PC-9 (cell line): Measurements from ENCODE around the gene GPX5. TPM values are rescaled to one million over a fixed set of nuclear protein-coding genes. Genes with fewer than 3 reads are reported as not detected.

Source experiments
- BruUV-seq: library from RNA; stranded (reverse); fragments of 400-500 nt; replicated peaks from 2 replicates; lab custom pipeline; 2021; lab: Mats Ljungman, UMichigan
- CTCF ChIA-PET: fragments of 300-600 bp; sonication (Branson Sonifier 250); formaldehyde crosslinking; loops from one replicate; lab custom pipeline; 2022; ENCODE audit warnings: antibody characterized with exemption; lab: Charles Lee
- POLR2A ChIA-PET: fragments of 300-600 bp; sonication (Branson Sonifier 250); formaldehyde crosslinking; loops from one replicate; lab custom pipeline; 2022; ENCODE audit warnings: antibody characterized with exemption; ENCODE audit not compliant: unreplicated experiment; lab: Charles Lee
- DNase-seq, 2 experiments: peaks; one replicate each; pipeline versions ENCODE4 v3.0.0 to v3.0.0-alpha.2; 2015 to 2022; ENCODE audit warnings: mixed read lengths in 1 of 2
- H2AFZ ChIP-seq: fragments of 200-600 bp; sonication (generic); 2 replicates; pipeline ENCODE4 v1.8.1; 2017; ENCODE audit warnings: antibody characterized with exemption
- H3F3A ChIP-seq: fragments of 200-600 bp; sonication (generic); 2 replicates; pipeline ENCODE4 v1.8.1; 2017; ENCODE audit warnings: antibody characterized with exemption, mild to moderate bottlenecking, low read depth; ENCODE audit not compliant: insufficient read depth
- H3K27ac ChIP-seq: fragments of 200-600 bp; sonication (generic); 2 replicates; pipeline ENCODE4 v1.6.1; 2016; ENCODE audit warnings: mixed run types
- H3K27me3 ChIP-seq: fragments of 200-600 bp; sonication (generic); 2 replicates; pipeline ENCODE4 v1.6.1; 2016; ENCODE audit warnings: low read depth, mixed run types; ENCODE audit not compliant: insufficient read depth
- H3K36me3 ChIP-seq: fragments of 200-600 bp; sonication (generic); 2 replicates; pipeline ENCODE4 v1.6.1; 2016; ENCODE audit warnings: low read depth, mixed run types
- H3K4me1 ChIP-seq: fragments of 200-600 bp; sonication (generic); replicated peaks from 2 replicates; pipeline ENCODE4 v1.6.1; 2016; ENCODE audit warnings: mixed run types; ENCODE audit not compliant: insufficient read depth
- H3K4me2 ChIP-seq: fragments of 200-600 bp; sonication (generic); 2 replicates; pipeline ENCODE4 v1.6.1; 2017; ENCODE audit warnings: mixed run types
- H3K4me3 ChIP-seq: fragments of 200-600 bp; sonication (generic); 2 replicates; pipeline ENCODE4 v1.6.1; 2016; ENCODE audit warnings: mixed run types
- H3K79me2 ChIP-seq: fragments of 200-600 bp; sonication (generic); 2 replicates; pipeline ENCODE4 v1.6.1; 2017; ENCODE audit warnings: low read depth, mixed run types
- H3K9me2 ChIP-seq: fragments of 200-600 bp; sonication (generic); 2 replicates; pipeline ENCODE4 v1.8.1; 2017; ENCODE audit warnings: mild to moderate bottlenecking; ENCODE audit not compliant: insufficient read depth
- H3K9me3 ChIP-seq: fragments of 200-600 bp; sonication (generic); 2 replicates; pipeline ENCODE4 v1.8.1; 2016; ENCODE audit warnings: low read depth; ENCODE audit not compliant: insufficient read depth
- H4K20me1 ChIP-seq: fragments of 200-600 bp; sonication (generic); 2 replicates; pipeline ENCODE4 v1.8.1; 2017; ENCODE audit not compliant: insufficient read depth
- EZH2 ChIP-seq: fragments of 200-600 bp; sonication (generic); IDR thresholded peaks from 2 replicates; pipeline ENCODE4 v1.8.0; 2017; ENCODE audit warnings: antibody characterized with exemption, low read depth
- intact Hi-C: fragments of 100-400 bp; cut with micrococcal nuclease; formaldehyde crosslinking; loops from one replicate; pipeline ENCODE4 v1.10.0; 2022; ENCODE audit not compliant: unreplicated experiment
- total RNA-seq: library from RNA; stranded (reverse); gene quantifications from 2 replicates; pipeline ENCODE4 v1.2.3, GENCODE V29; 2021
- TF ChIP-seq, protein P1 (sequence below): fragments of 200-600 bp; sonication (generic); conservative IDR thresholded peaks from 2 replicates; pipeline ENCODE4 v1.6.1; 2017; ENCODE audit warnings: mixed run types, antibody characterized with exemption, mild to moderate bottlenecking, moderate library complexity

The GPX5 gene
- total RNA-seq, 1 experiment from 2014 or later: not detected

DNA sequence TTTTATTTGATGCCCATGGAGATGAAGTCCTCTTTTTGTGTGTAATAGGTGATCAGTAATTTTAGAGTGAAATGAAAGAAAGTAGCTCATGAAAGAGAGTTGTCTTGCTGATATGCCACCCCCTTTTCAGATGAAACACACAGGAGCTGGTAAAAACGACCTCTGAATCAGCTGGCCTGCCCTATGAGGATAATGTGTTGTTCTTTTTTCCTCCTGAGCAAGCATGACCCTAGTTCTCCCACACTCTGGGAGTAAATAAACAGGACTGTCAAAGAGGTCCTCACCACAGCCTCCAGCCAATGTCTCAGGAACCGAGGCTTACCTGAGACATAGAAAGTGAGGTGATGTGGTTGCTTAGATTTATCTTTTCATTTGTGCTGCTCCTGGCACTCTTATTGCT, 29.5 kb downstream of the GPX5 start:
- H3K4me3 ChIP-seq: no peak overlapping the region
- TF ChIP-seq, protein P1, sequence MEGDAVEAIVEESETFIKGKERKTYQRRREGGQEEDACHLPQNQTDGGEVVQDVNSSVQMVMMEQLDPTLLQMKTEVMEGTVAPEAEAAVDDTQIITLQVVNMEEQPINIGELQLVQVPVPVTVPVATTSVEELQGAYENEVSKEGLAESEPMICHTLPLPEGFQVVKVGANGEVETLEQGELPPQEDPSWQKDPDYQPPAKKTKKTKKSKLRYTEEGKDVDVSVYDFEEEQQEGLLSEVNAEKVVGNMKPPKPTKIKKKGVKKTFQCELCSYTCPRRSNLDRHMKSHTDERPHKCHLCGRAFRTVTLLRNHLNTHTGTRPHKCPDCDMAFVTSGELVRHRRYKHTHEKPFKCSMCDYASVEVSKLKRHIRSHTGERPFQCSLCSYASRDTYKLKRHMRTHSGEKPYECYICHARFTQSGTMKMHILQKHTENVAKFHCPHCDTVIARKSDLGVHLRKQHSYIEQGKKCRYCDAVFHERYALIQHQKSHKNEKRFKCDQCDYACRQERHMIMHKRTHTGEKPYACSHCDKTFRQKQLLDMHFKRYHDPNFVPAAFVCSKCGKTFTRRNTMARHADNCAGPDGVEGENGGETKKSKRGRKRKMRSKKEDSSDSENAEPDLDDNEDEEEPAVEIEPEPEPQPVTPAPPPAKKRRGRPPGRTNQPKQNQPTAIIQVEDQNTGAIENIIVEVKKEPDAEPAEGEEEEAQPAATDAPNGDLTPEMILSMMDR: no peak
- no peak for TF ChIP-seq EZH2
- H3K27me3 ChIP-seq: peaks cover 11% of the 10 kb centered on the region
- POLR2A ChIA-PET: no interaction called here
- BruUV-seq: no TSS peak
- no peaks in the 10 kb centered on the region for H3K36me3 ChIP-seq
- intact Hi-C loops: loop anchor here (1.0 kb wide), 1 partner anchor 10 kb away; no protein-coding TSS in a partner anchor
- no peaks in the 10 kb centered on the region for H3K9me2 ChIP-seq
- no peaks in the 10 kb centered on the region for H3K9me3 ChIP-seq
- no peak overlapping the region for H3K4me2 ChIP-seq
- no peak overlapping the region for H2AFZ ChIP-seq
- no peaks in the 10 kb centered on the region for H4K20me1 ChIP-seq
- no peaks in the 10 kb centered on the region for H3K4me1 ChIP-seq
- CTCF ChIA-PET: no interaction called here
- no peaks in the 10 kb centered on the region for H3K79me2 ChIP-seq
- no peaks in the 10 kb centered on the region for H3F3A ChIP-seq
- H3K27ac ChIP-seq: no peak overlapping the region
- no peak for DNase-seq

DNA sequence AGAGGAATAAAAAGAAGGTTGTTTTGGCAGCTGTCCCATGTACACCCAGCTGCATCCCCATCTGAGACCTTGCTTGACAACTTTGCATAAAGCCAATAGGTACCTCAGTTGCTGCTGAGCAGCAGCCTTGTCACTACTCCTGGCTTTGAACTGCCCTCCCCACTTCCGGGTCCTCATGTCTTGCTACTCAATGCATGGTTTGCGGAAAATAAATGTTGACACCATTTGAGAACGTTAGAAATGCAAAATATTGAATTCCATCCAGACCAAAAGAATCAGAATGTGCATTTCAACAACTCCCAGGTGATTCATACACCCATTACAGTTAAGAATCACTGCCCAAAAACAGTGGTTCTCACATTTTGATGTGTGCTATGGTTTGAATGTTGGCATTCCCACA, 32.9 kb downstream of the GPX5 start:
- Histone ChIP-seq H3K79me2 (no peaks in the 10 kb centered on the region), H3K27ac (no peak overlapping the region), H3K9me3 (no peaks in the 10 kb centered on the region), H3K4me1 (no peaks in the 10 kb centered on the region), H3K4me2 (no peak overlapping the region), H3K4me3 (no peak overlapping the region), H3F3A (no peaks in the 10 kb centered on the region), H4K20me1 (no peaks in the 10 kb centered on the region), H3K36me3 (no peaks in the 10 kb centered on the region), H3K27me3 (peaks cover under 1% of the 10 kb centered on the region), H3K9me2 (no peaks in the 10 kb centered on the region; the same call in 1 of the 2 replicates), H2AFZ (no peak overlapping the region)
- ChIA-PET POLR2A (no interaction called here), CTCF (no interaction called here)
- TF ChIP-seq, protein P1: no peak
- TF ChIP-seq EZH2: no peak
- BruUV-seq: no TSS peak
- intact Hi-C loops: no loop called here
- DNase-seq: no peak

DNA sequence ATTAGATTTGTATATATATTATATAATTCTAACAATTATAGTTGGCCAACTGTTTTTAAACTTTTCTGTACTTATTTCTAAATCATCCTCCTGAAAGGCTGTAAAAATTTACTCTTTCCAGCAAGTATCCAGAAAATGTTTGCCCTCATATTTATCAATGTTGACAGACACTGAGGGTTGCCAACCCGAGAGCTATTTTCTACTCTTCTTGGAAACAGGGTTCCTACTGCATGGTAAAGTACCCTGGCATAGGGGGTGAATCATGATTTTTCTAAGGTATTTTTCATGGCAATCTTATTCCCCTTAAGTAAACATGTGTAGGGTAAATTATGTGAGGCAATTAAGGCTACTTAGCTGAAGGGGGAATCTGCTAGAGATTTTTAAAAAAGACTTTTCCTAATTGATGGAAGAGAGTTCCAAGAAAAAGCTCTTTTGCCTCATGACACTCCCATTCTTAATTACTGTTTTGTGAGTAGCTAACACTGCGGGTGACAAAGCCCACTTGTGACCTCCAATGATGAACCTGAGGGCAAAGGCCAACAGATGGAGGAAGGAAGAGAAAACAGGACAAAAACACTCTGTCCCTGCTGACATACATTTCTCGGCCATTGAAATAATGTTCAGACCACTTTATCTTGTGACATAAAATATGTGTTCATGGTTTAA, 37.9 kb downstream of the GPX5 start:
- intact Hi-C loops: no loop called here

More for the DNA sequence above, 37.9 kb downstream of the GPX5 start:
- no peaks in the 10 kb centered on the region for H3K9me3 ChIP-seq
- no peak overlapping the region for H3K27ac ChIP-seq
- no peaks in the 10 kb centered on the region for H3K4me1 ChIP-seq
- no peak overlapping the region for H2AFZ ChIP-seq
- no TSS peak for BruUV-seq
- TF ChIP-seq EZH2: no peak
- no peak for DNase-seq
- H3K27me3 ChIP-seq: no peaks in the 10 kb centered on the region
- H3K4me2 ChIP-seq: no peak overlapping the region
- ChIA-PET POLR2A (interaction anchor here (0.5 kb wide), 1 partner anchor 12 kb away, joined by 7 read pairs; no protein-coding TSS in a partner anchor), CTCF (no interaction called here)
- H4K20me1 ChIP-seq: no peaks in the 10 kb centered on the region
- no peaks in the 10 kb centered on the region for H3K36me3 ChIP-seq
- H3K9me2 ChIP-seq: no peaks in the 10 kb centered on the region; the same call in 1 of the 2 replicates
- H3F3A ChIP-seq: no peaks in the 10 kb centered on the region
- H3K4me3 ChIP-seq: no peak overlapping the region
- no peaks in the 10 kb centered on the region for H3K79me2 ChIP-seq
